ENCODE data around the gene SLC7A9.

The SLC7A9 gene

GRCh38 chr19:32829345-32829896, 40.1 kb downstream of the SLC7A9 start:
- TF ChIP-seq TAF1 (IDR thresholded peaks at IDR 0.05; ENCODE audit: borderline replicate concordance, insufficient read depth, low read length) (no peak), FOXP2 (optimal IDR thresholded peaks at IDR 0.05; ENCODE audit: borderline replicate concordance, extremely low read depth, extremely low read length, insufficient read depth) (no peak)

- no peak for TF ChIP-seq FOXP2 (optimal IDR thresholded peaks at IDR 0.05; ENCODE audit: borderline replicate concordance, extremely low read depth, extremely low read length, insufficient read depth)
- no peak for TF ChIP-seq TAF1 (IDR thresholded peaks at IDR 0.05; ENCODE audit: borderline replicate concordance, insufficient read depth, low read length)
- TF ChIP-seq REST (IDR thresholded peaks at IDR 0.05; ENCODE audit: insufficient read depth in 1 of 2, low read depth in 2 of 2, low read length in 2 of 2), result no peak
- no peak for TF ChIP-seq POLR2AphosphoS5 (IDR thresholded peaks at IDR 0.05; ENCODE audit: low read depth, low read length)
These were observed 40.8 kb downstream of the SLC7A9 start for GRCh38 chr19:32828643-32829344.

- no peak for TF ChIP-seq FOXP2 (optimal IDR thresholded peaks at IDR 0.05; ENCODE audit: borderline replicate concordance, extremely low read depth, extremely low read length, insufficient read depth)
- no peak for TF ChIP-seq SIN3A (IDR thresholded peaks at IDR 0.05; ENCODE audit: borderline replicate concordance, insufficient read depth, low read length)
- TF ChIP-seq POLR2AphosphoS5 (IDR thresholded peaks at IDR 0.05; ENCODE audit: low read depth, low read length), result no peak
- TF ChIP-seq TAF1 (IDR thresholded peaks at IDR 0.05; ENCODE audit: borderline replicate concordance, insufficient read depth, low read length), result no peak
- no peak for TF ChIP-seq REST (IDR thresholded peaks at IDR 0.05; ENCODE audit: insufficient read depth in 1 of 2, low read depth in 2 of 2, low read length in 2 of 2)
These were observed 41.4 kb downstream of the SLC7A9 start for GRCh38 chr19:32828139-32828538.

- TF ChIP-seq TAF1 (IDR thresholded peaks at IDR 0.05; ENCODE audit: borderline replicate concordance, insufficient read depth, low read length) (no peak), SIN3A (IDR thresholded peaks at IDR 0.05; ENCODE audit: borderline replicate concordance, insufficient read depth, low read length) (no peak), FOXP2 (optimal IDR thresholded peaks at IDR 0.05; ENCODE audit: borderline replicate concordance, extremely low read depth, extremely low read length, insufficient read depth) (no peak), POLR2AphosphoS5 (IDR thresholded peaks at IDR 0.05; ENCODE audit: low read depth, low read length) (no peak), REST (IDR thresholded peaks at IDR 0.05; ENCODE audit: insufficient read depth in 1 of 2, low read depth in 2 of 2, low read length in 2 of 2) (no peak)
These were observed 44.5 kb downstream of the SLC7A9 start for GRCh38 chr19:32824916-32825608.

GRCh38 chr19:32824191-32824751, 45.3 kb downstream of the SLC7A9 start:
- no peak for TF ChIP-seq SIN3A (IDR thresholded peaks at IDR 0.05; ENCODE audit: borderline replicate concordance, insufficient read depth, low read length)

- TF ChIP-seq POLR2AphosphoS5 (IDR thresholded peaks at IDR 0.05; ENCODE audit: low read depth, low read length), result no peak
- no peak for TF ChIP-seq FOXP2 (optimal IDR thresholded peaks at IDR 0.05; ENCODE audit: borderline replicate concordance, extremely low read depth, extremely low read length, insufficient read depth)
- TF ChIP-seq TAF1 (IDR thresholded peaks at IDR 0.05; ENCODE audit: borderline replicate concordance, insufficient read depth, low read length), result no peak
- TF ChIP-seq REST (IDR thresholded peaks at IDR 0.05; ENCODE audit: insufficient read depth in 1 of 2, low read depth in 2 of 2, low read length in 2 of 2), result no peak
- TF ChIP-seq SIN3A (IDR thresholded peaks at IDR 0.05; ENCODE audit: borderline replicate concordance, insufficient read depth, low read length), result no peak
These were observed 45.8 kb downstream of the SLC7A9 start for GRCh38 chr19:32823747-32824102.
